ENCODE measurements around the gene ENHO.

Gene ENHO

GRCh38 chr9:34559624-34560455, 37.0 kb upstream of the ENHO start:
- intact Hi-C loops (cut with micrococcal nuclease), result no loop called here
- Mint-ChIP-seq H3K27me3 (peaks cover 53% of the 10 kb centered on the region), H3K9me3 (no peaks in the 10 kb centered on the region), H3K4me3 (no peak overlapping the region), H3K27ac (no peak overlapping the region), H3K36me3 (ENCODE audit: low read depth) (no peaks in the 10 kb centered on the region), H3K4me1 (ENCODE audit: low read depth) (peaks cover 7% of the 10 kb centered on the region)

GRCh38 chr9:34558919-34559623, 36.3 kb upstream of the ENHO start:
- Mint-ChIP-seq H3K27me3 (peaks cover 56% of the 10 kb centered on the region), H3K4me3 (no peak overlapping the region), H3K9me3 (no peaks in the 10 kb centered on the region), H3K36me3 (ENCODE audit: low read depth) (no peaks in the 10 kb centered on the region), H3K27ac (no peak overlapping the region), H3K4me1 (ENCODE audit: low read depth) (peaks cover 7% of the 10 kb centered on the region)
- intact Hi-C loops (cut with micrococcal nuclease), result no loop called here

DNA sequence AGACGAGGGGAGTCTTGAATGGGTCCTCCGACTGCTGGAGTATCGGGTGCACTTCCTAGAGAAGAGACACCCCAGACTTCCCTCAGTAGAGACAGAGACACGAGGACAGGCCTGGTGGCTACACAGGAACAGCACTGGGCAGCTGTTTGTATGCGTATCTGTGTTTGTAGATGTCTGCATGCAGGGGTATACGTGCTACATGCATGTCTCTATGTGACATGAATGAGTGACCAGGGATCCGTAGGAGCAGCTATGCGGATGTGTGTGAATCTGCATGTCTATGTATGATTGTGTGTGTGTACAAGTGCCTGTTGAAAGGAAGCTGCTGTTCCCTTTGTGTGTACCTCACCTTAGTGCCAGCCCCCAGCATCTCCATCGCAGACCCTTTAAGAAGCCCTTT, 35.6 kb upstream of the ENHO start:
- intact Hi-C loops (cut with micrococcal nuclease), result no loop called here
- H3K27me3 Mint-ChIP-seq, result peaks cover 49% of the 10 kb centered on the region
- H3K27ac Mint-ChIP-seq, result no peak overlapping the region
- H3K9me3 Mint-ChIP-seq, result no peaks in the 10 kb centered on the region
- H3K4me3 Mint-ChIP-seq, result no peak overlapping the region
- H3K36me3 Mint-ChIP-seq (ENCODE audit: low read depth), result no peaks in the 10 kb centered on the region
- H3K4me1 Mint-ChIP-seq (ENCODE audit: low read depth), result peaks cover 7% of the 10 kb centered on the region

GRCh38 chr9:34557426-34558321, 34.9 kb upstream of the ENHO start:
- no peaks in the 10 kb centered on the region for H3K36me3 Mint-ChIP-seq (ENCODE audit: low read depth)
- H3K27me3 Mint-ChIP-seq, result peaks cover 42% of the 10 kb centered on the region
- no peak overlapping the region for H3K4me3 Mint-ChIP-seq
- intact Hi-C loops (cut with micrococcal nuclease), result no loop called here
- no peak overlapping the region for H3K27ac Mint-ChIP-seq
- H3K9me3 Mint-ChIP-seq, result no peaks in the 10 kb centered on the region
- peaks cover 7% of the 10 kb centered on the region for H3K4me1 Mint-ChIP-seq (ENCODE audit: low read depth)

- H3K27me3 Mint-ChIP-seq, result peaks cover 42% of the 10 kb centered on the region
- H3K4me3 Mint-ChIP-seq, result no peak overlapping the region
- intact Hi-C loops (cut with micrococcal nuclease), result no loop called here
- no peaks in the 10 kb centered on the region for H3K9me3 Mint-ChIP-seq
- no peaks in the 10 kb centered on the region for H3K36me3 Mint-ChIP-seq (ENCODE audit: low read depth)
- H3K27ac Mint-ChIP-seq, result no peak overlapping the region
- peaks cover 7% of the 10 kb centered on the region for H3K4me1 Mint-ChIP-seq (ENCODE audit: low read depth)
These were observed 34.2 kb upstream of the ENHO start for GRCh38 chr9:34556949-34557348.

GRCh38 chr9:34555936-34556525, 33.2 kb upstream of the ENHO start:
- Mint-ChIP-seq H3K27ac (no peak overlapping the region), H3K9me3 (no peaks in the 10 kb centered on the region), H3K4me3 (no peak overlapping the region), H3K27me3 (peaks cover 41% of the 10 kb centered on the region), H3K4me1 (ENCODE audit: low read depth) (peaks cover 7% of the 10 kb centered on the region), H3K36me3 (ENCODE audit: low read depth) (no peaks in the 10 kb centered on the region)
- intact Hi-C loops (cut with micrococcal nuclease), result no loop called here

DNA sequence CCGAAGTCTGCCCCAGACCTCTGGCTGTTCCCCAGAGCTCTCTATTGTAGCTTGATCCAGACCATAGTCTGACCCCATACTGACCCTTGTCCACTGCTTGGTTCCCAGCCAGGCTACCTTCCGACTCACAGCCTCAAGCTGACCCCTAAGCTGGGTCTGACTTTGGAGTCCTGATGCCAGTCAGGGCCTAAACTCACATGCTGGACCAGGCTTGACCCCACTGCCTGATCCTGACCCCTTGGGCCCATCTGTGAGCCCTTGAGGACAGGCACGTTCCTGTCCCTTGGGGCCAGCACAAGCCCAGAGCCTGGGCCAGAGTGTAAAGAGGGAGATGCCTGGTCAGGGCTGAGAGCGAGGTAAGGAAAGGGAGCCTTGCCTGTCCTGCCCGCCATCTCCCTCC, 32.7 kb upstream of the ENHO start:
- no peak overlapping the region for H3K27ac Mint-ChIP-seq
- no peaks in the 10 kb centered on the region for H3K9me3 Mint-ChIP-seq
- peaks cover 7% of the 10 kb centered on the region for H3K4me1 Mint-ChIP-seq (ENCODE audit: low read depth)
- no peak overlapping the region for H3K4me3 Mint-ChIP-seq
- intact Hi-C loops (cut with micrococcal nuclease), result no loop called here
- no peaks in the 10 kb centered on the region for H3K36me3 Mint-ChIP-seq (ENCODE audit: low read depth)
- H3K27me3 Mint-ChIP-seq, result peaks cover 37% of the 10 kb centered on the region

- intact Hi-C loops (cut with micrococcal nuclease), result no loop called here
- H3K4me3 Mint-ChIP-seq, result no peak overlapping the region
- H3K9me3 Mint-ChIP-seq, result no peaks in the 10 kb centered on the region
- H3K36me3 Mint-ChIP-seq (ENCODE audit: low read depth), result no peaks in the 10 kb centered on the region
- H3K27ac Mint-ChIP-seq, result no peak overlapping the region
- H3K4me1 Mint-ChIP-seq (ENCODE audit: low read depth), result peaks cover 4% of the 10 kb centered on the region
- H3K27me3 Mint-ChIP-seq, result peaks cover 33% of the 10 kb centered on the region
These were observed 32.2 kb upstream of the ENHO start for GRCh38 chr9:34555002-34555348.

DNA sequence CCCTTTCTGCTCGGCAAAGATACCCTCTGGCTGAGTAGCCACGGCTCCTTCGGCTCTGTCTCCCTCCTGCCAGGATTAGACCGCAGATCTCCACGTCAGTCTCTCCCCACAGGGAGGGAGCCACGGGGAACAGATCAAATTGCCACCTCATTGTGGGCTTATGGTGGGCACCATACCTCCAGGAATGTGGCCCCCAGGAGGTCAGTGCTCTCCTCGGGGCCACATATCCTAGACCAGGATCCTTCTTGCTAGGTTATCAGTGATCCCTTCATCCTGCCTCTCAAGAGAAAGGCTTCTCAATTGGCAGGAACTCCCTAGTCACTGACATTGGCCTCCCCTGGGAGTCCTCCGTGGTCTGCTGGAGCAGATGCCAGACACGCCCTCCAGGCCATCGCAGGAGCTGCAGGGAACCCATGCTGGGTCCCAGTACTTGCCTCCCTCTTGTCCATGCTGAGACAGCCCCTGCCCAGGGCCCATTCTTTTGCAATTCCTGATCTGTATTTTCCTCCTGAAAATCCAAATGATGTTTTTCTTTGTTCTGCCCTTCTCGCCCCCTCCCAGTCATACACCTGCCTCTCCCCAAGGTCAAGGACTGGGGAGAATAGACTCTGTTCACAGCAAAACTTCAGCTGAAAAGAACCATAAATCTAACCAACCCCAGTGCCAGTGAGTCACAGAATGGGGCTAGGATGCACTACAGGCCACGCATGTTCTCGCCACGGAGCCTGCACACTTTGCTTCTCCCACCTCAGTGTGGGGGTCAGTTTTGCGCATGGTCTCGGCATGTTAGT, 31.6 kb upstream of the ENHO start:
- no peaks in the 10 kb centered on the region for H3K9me3 Mint-ChIP-seq
- H3K27ac Mint-ChIP-seq, result no peak overlapping the region
- H3K4me3 Mint-ChIP-seq, result no peak overlapping the region
- no peaks in the 10 kb centered on the region for H3K36me3 Mint-ChIP-seq (ENCODE audit: low read depth)
- no peaks in the 10 kb centered on the region for H3K4me1 Mint-ChIP-seq (ENCODE audit: low read depth)
- intact Hi-C loops (cut with micrococcal nuclease), result no loop called here
- peaks cover 28% of the 10 kb centered on the region for H3K27me3 Mint-ChIP-seq

GRCh38 chr9:34553511-34554021, 30.8 kb upstream of the ENHO start:
- H3K4me1 Mint-ChIP-seq (ENCODE audit: low read depth), result no peaks in the 10 kb centered on the region
- no peaks in the 10 kb centered on the region for H3K9me3 Mint-ChIP-seq
- no peaks in the 10 kb centered on the region for H3K36me3 Mint-ChIP-seq (ENCODE audit: low read depth)
- intact Hi-C loops (cut with micrococcal nuclease), result no loop called here
- no peak overlapping the region for H3K27ac Mint-ChIP-seq
- peaks cover 22% of the 10 kb centered on the region for H3K27me3 Mint-ChIP-seq
- H3K4me3 Mint-ChIP-seq, result no peak overlapping the region

GRCh38 chr9:34552986-34553385, 30.2 kb upstream of the ENHO start:
- H3K27me3 Mint-ChIP-seq, result peaks cover 22% of the 10 kb centered on the region
- H3K9me3 Mint-ChIP-seq, result no peaks in the 10 kb centered on the region
- no peak overlapping the region for H3K27ac Mint-ChIP-seq
- no peak overlapping the region for H3K4me3 Mint-ChIP-seq
- intact Hi-C loops (cut with micrococcal nuclease), result no loop called here
- no peaks in the 10 kb centered on the region for H3K36me3 Mint-ChIP-seq (ENCODE audit: low read depth)
- H3K4me1 Mint-ChIP-seq (ENCODE audit: low read depth), result no peaks in the 10 kb centered on the region

- Mint-ChIP-seq H3K4me3 (no peak overlapping the region), H3K9me3 (no peaks in the 10 kb centered on the region), H3K36me3 (ENCODE audit: low read depth) (no peaks in the 10 kb centered on the region), H3K27ac (no peak overlapping the region), H3K4me1 (ENCODE audit: low read depth) (no peaks in the 10 kb centered on the region), H3K27me3 (peaks cover 21% of the 10 kb centered on the region)
- intact Hi-C loops (cut with micrococcal nuclease), result no loop called here
These were observed 29.8 kb upstream of the ENHO start for GRCh38 chr9:34552606-34552981.
